ENCODE measurements around the gene ZNF684.

GRCh38 chr1:40564913-40565312, 33.5 kb downstream of the ZNF684 start:
- no peak for TF ChIP-seq GATA3 (IDR thresholded peaks at IDR 0.05; ENCODE audit: low read depth, low read length)
- no peak for TF ChIP-seq GATA2 (IDR thresholded peaks at IDR 0.05; ENCODE audit: low read depth, low read length)
